Loucy (cell line): ENCODE data around the gene PPP1R1C.

ENCODE experiments used
- CTCF ChIP-seq: fragments of 200-600 bp; sonication (generic); conservative IDR thresholded peaks from 2 replicates; pipeline ENCODE4 v1.5.1; 2014; ENCODE audit warnings: mild to moderate bottlenecking, antibody characterized with exemption, low read length
- EZH2phosphoT487 ChIP-seq: fragments of 200-600 bp; IDR thresholded peaks from 2 replicates; pipeline ENCODE4 v1.6.1; 2018; ENCODE audit warnings: antibody characterized with exemption, mild to moderate bottlenecking, moderate library complexity, borderline replicate concordance

DNA sequence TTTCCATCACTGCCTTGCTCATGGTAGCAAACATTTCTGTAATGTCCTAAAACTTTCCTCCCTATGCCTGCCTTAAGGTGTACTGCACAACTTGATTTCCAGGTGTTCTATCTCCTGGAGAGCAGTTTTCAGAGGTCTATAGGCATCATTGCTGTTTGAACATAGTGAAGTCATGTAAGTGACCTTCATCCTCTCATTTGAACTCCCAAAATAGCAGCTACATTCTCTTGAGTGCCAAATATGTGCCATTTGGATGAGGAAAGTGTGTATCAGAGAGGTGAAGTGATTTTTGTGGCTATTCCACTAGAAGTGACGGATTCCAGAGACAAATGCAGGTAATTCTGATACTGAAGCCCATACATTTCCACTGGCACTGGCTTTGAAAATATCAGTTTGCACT lies 3.4 kb downstream of the PPP1R1C start:
- TF ChIP-seq CTCF (no peak), EZH2phosphoT487 (no peak)
